HG03521 (cell line): ENCODE results near the gene ADH5.
"Not testable (repeated sequence)": the region's sequence is repeated elsewhere in the genome, so short reads cannot be mapped to it uniquely, and the experiment has no call there.

ENCODE experiments used
- ATAC-seq: cut with Tn5 transposase; IDR thresholded peaks from one replicate; pipeline ENCODE4 v1.9.1; 2021; ENCODE audit warnings: mild to moderate bottlenecking, moderate library complexity; ENCODE audit not compliant: unreplicated experiment

Gene ADH5

DNA sequence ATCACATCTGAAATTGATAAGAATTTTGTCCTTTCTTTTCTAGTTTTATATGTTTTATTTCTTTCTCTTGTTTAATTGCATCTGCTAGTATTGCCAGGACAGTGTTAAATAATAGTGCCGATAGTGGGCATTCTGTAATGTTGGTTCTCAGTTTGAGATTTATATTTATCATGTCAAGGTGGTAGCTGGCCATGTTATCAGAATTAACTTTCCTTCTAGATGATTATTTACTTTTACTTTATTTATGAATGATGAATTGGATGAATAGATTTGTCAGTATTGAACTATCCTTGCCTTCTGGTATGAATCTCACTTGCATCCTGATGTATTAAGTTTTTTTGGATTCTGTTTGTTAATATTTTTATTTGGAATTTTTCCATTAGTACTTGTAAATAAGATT, 50.4 kb downstream of the ADH5 start:
- ATAC-seq = no peak

GRCh38 chr4:99033956-99034355, 54.6 kb downstream of the ADH5 start:
- no peak for ATAC-seq

DNA sequence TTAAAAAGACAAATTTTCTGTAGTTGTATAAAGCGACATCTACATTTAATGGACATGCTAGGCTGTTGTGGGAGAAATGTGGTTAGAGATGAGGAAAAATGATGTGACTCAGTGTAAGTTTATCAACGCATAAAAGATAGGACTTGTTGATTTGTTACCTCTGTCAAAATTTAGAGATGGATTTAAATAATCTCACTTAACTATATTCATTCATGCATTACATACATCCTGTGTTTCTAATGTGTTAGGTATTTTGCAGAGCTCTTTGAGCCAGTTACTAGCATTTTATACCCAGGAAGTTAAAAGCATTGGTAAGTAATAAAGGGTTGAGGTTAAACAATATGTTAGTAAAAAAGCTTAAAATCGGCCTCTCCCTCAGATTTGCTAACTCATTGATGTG, 58.7 kb downstream of the ADH5 start:
- no peak for ATAC-seq

DNA sequence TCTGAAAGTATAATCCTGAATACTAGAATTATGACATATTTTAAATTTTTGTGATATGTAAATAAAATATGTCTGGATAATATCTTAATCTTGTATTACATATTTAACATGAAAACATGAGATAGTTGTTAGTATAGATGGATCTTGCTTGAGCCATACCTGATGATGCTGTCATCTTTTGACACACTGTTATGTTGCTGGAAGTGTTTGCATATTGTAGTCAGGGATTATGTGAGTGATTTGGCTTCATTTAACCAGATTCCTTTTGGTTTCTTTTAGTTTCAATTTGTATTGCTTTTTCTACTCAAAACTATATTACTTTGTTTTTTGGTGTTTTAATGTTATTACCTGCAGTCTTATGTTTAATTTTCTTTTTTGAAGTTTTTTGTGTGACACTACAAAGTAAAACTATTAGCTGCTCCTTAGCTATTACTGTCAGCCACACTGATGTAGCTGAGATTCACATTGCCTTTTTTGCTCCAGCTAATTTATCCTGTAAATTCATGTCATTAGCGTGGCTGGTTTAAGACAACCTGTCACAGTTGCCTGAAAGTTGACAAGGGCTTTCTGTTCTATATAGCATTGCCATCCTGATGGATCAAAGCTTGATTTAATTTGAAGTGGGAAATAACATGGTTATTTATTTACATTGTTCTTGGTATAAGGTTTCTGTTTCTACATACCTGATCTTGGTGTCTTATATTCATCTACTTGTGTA, 59.4 kb downstream of the ADH5 start:
- peak; percentile 84 for ATAC-seq

- ATAC-seq = no peak
Observed at GRCh38 chr4:99028187-99028586, 60.4 kb downstream of the ADH5 start.

GRCh38 chr4:99027304-99027703, 61.3 kb downstream of the ADH5 start:
- no peak for ATAC-seq

GRCh38 chr4:99025506-99025905, 63.1 kb downstream of the ADH5 start:
- no peak for ATAC-seq

- ATAC-seq = no peak
Observed at GRCh38 chr4:99024481-99025275, 63.9 kb downstream of the ADH5 start.

DNA sequence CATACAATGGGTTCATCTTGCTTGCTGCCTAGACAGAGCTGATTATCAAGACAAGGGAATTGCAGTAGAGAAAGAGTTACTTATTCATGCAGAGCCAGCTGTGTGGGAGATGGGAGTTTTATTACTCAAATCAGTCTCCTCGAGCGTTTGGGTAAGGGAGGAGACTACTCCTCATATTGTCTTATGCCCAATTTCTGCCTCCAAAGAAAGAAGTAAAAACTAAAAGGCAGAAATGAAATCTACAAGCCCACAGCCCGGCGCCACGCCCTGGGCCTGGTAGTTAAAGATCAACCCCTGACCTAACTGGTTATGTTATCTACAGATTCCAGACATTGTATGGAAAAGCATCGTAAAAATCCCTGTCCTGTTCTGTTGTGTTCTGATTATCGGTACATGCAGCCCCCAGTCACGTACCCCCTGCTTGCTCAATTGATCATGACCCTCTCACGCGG, 64.8 kb downstream of the ADH5 start:
- not testable (repeated sequence) for ATAC-seq

DNA sequence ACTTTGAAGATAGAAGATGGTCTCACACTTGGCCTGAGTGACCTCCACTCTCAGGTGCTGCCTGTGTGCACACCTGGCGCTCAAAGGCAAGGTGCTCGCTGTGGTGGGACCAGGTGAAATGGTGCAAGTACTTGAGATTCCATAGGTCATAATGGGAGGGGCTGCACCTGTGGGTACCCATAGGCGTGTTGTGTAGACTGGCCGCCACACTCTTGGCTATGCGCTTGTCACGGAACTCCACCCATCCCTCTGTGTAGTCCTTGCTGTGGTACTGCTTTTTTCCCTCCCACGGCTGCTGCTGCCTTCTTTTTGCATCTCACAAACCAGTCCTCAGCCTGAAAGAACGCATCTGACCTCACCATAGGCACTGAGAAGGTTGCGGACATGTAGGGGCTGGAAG, 66.0 kb downstream of the ADH5 start:
- no peak for ATAC-seq

DNA sequence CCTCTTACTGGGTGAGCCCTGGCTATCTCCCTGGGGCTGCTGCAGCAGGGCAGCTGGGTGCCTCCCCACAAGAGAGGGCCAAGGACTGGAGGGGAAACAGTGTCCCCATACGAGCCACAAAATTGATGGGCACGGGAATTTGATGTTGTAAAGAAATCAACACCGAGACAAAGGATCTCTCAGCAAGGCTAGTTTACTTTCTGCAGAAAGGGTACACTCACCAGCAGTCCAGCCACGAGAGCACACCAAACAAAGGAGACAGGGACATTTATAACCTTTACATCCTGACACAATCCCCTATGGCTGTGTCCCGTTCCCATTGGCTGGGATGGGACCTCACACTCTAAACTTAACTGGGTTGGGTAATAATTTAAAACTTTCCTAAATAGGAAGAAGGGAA, 67.2 kb downstream of the ADH5 start:
- ATAC-seq = no peak
